Natural killer cell (primary cell): ENCODE results near the gene SLC6A8. TPM values are rescaled to one million over a fixed set of nuclear protein-coding genes. Genes with fewer than 3 reads are reported as not detected.

Experiments
- ATAC-seq, 3 donors: fragments of 150-1000 bp in 2 of 3; fragments of 200-7000 bp in 1 of 3; cut with Tn5 transposase; 1 replicate in 1 of 3; 2 replicates in 2 of 3; pipeline ENCODE4 v1.10.0; 2021; ENCODE audit warnings: mild to moderate bottlenecking in 2 of 3, moderate library complexity in 2 of 3
- DNase-seq, 2 donors: peaks; one replicate each; pipeline versions ENCODE4 v3.0.0 to v3.0.0-alpha.2; 2013 to 2021; ENCODE audit warnings: mixed read lengths in 1 of 2
- H3K27ac ChIP-seq: one replicate; pipeline ENCODE4 v1.5.1; 2013; ENCODE audit warnings: mild to moderate bottlenecking, low read length
- H3K27me3 ChIP-seq: one replicate; pipeline ENCODE4 v1.6.1; 2013; ENCODE audit warnings: low read length; ENCODE audit not compliant: control insufficient read depth, insufficient read depth
- H3K36me3 ChIP-seq: one replicate; pipeline ENCODE4 v1.6.1; 2013; ENCODE audit warnings: low read length; ENCODE audit not compliant: control insufficient read depth, insufficient read depth
- H3K4me1 ChIP-seq: one replicate; pipeline ENCODE4 v1.6.1; 2013; ENCODE audit warnings: low read length; ENCODE audit not compliant: control insufficient read depth, insufficient read depth
- H3K4me3 ChIP-seq: one replicate; pipeline ENCODE4 v1.5.1; 2013; ENCODE audit warnings: low read length
- H3K9me3 ChIP-seq: one replicate; pipeline ENCODE4 v1.6.1; 2013; ENCODE audit warnings: low read length; ENCODE audit not compliant: control insufficient read depth, insufficient read depth
- H3K27ac Mint-ChIP-seq, 2 donors: one replicate each; pipeline ENCODE4 v1.8.0; 2022; ENCODE audit warnings: mild to moderate bottlenecking in 2 of 2, mixed read lengths in 2 of 2, moderate library complexity in 1 of 2
- H3K27me3 Mint-ChIP-seq, 2 donors: one replicate each; pipeline ENCODE4 v1.8.0; 2022; ENCODE audit warnings: low read depth in 2 of 2, mixed read lengths in 2 of 2
- H3K36me3 Mint-ChIP-seq: one replicate; pipeline ENCODE4 v1.8.0; 2022; ENCODE audit warnings: mixed read lengths
- H3K4me1 Mint-ChIP-seq, 2 donors: one replicate each; pipeline ENCODE4 v1.8.0; 2022; ENCODE audit warnings: mixed read lengths in 2 of 2
- H3K4me3 Mint-ChIP-seq: one replicate; pipeline ENCODE4 v1.8.0; 2022; ENCODE audit warnings: mild to moderate bottlenecking, moderate library complexity, mixed read lengths
- H3K9me3 Mint-ChIP-seq, 2 donors: one replicate each; pipeline ENCODE4 v1.8.0; 2022; ENCODE audit warnings: mixed read lengths in 2 of 2
- WGBS: methylation state at CpG from one replicate; pipeline ENCODE4 v1.1.7; 2013; ENCODE audit warnings: missing lambda C conversion rate; ENCODE audit not compliant: insufficient coverage; 5-methylcytosine and 5-hydroxymethylcytosine counted together
- intact Hi-C: fragments of 100-400 bp; cut with micrococcal nuclease; formaldehyde crosslinking; loops from one replicate; pipeline ENCODE4 v1.14.2; 2022
- total RNA-seq, 4 donors: library from RNA; stranded (reverse); fragments of 120-200 nt in 1 of 4; gene quantifications; one replicate each; pipeline versions ENCODE4 v1.2.3 to v1.2.4, GENCODE V29; 2013 to 2022
- TF ChIP-seq, protein P1 (sequence below): fragments of 200-600 bp; IDR thresholded peaks from one replicate; pipeline ENCODE4 v1.8.0; 2022; ENCODE audit warnings: antibody characterized with exemption

The SLC6A8 gene
- total RNA-seq, 3 donors from 2014 or later (not counting 1 experiment from before 2014, with no cell fraction given), result 0.77 to 2.5 (median 1.4) TPM

DNA sequence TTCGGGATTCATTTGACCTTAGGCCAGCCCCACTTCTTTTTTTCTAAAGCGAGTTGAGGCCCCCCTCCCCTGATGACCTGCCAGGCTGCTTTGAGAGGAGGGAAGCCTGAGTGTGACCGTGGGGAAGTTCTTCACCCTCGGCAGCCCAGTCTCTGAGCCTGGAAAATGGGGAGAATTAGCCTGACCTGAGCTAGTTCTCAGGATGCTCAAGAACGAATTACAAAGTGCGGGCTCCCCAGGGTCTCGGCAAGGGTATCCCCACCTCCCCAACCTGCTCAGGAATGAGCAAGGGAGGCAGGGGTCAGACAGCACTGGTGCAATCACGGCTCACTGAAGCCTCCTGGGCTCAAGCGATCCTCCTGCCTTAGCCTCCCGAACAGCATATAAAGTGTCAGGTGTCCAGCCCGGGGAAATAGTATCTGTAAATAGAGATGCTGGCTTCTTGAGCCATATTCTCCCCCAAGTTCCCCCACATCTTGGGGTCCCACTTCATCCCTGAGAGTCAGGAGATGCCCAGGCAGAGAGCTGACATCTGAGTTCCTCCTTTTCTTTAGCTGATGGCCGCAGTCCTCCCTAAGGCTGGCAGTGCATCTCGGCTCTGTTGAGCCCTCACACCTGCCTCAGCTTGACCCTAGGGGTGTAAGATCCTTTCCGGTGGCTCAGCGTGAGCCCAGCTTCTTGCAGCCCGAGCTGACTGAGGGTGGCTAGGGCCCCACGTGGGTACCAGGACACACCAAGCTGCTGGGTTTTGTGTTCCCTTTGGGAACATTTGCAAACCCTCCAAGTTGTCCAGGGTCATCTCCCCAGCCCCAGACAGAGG, 39.2 kb upstream of the SLC6A8 start:
- Mint-ChIP-seq H3K27ac (no peak overlapping the region), H3K4me3 (no peak overlapping the region)

GRCh38 chrX:153649178-153649914, 38.4 kb upstream of the SLC6A8 start:
- Histone ChIP-seq H3K27ac (no peak overlapping the region), H3K9me3 (no peaks in the 10 kb centered on the region), H3K4me1 (peaks cover 10% of the 10 kb centered on the region), H3K27me3 (peaks cover 6% of the 10 kb centered on the region), H3K36me3 (no peaks in the 10 kb centered on the region), H3K4me3 (no peak overlapping the region)
- no peaks in the 10 kb centered on the region for H3K9me3 Mint-ChIP-seq
- no peaks in the 10 kb centered on the region for H3K4me1 Mint-ChIP-seq
- no peak overlapping the region for H3K4me3 Mint-ChIP-seq
- intact Hi-C loops, result no loop called here
- TF ChIP-seq, protein P1, sequence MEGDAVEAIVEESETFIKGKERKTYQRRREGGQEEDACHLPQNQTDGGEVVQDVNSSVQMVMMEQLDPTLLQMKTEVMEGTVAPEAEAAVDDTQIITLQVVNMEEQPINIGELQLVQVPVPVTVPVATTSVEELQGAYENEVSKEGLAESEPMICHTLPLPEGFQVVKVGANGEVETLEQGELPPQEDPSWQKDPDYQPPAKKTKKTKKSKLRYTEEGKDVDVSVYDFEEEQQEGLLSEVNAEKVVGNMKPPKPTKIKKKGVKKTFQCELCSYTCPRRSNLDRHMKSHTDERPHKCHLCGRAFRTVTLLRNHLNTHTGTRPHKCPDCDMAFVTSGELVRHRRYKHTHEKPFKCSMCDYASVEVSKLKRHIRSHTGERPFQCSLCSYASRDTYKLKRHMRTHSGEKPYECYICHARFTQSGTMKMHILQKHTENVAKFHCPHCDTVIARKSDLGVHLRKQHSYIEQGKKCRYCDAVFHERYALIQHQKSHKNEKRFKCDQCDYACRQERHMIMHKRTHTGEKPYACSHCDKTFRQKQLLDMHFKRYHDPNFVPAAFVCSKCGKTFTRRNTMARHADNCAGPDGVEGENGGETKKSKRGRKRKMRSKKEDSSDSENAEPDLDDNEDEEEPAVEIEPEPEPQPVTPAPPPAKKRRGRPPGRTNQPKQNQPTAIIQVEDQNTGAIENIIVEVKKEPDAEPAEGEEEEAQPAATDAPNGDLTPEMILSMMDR, result no peak
- 85% methylated on average over 26 of the region's 26 CpGs for WGBS
- no peak overlapping the region for H3K27ac Mint-ChIP-seq
- no peaks in the 10 kb centered on the region for H3K36me3 Mint-ChIP-seq
- peaks cover 9 to 16% of the 10 kb centered on the region in 2 donors for H3K27me3 Mint-ChIP-seq
- peak in 2 of 3 donors; percentile 46 to 50 for ATAC-seq
- peak in 1 of 2 donors; percentile 62 for DNase-seq

More for the DNA sequence above, 39.2 kb upstream of the SLC6A8 start:
- no peak for ATAC-seq
- H3K27ac ChIP-seq, result no peak overlapping the region
- intact Hi-C loops, result no loop called here
- 78% methylated on average over 16 of the region's 17 CpGs for WGBS
- no peak overlapping the region for H3K4me3 ChIP-seq
- no peaks in the 10 kb centered on the region for H3K36me3 Mint-ChIP-seq
- no peaks in the 10 kb centered on the region for H3K4me1 Mint-ChIP-seq
- peaks cover 9 to 16% of the 10 kb centered on the region in 2 donors for H3K27me3 Mint-ChIP-seq
- no peaks in the 10 kb centered on the region for H3K9me3 ChIP-seq
- H3K36me3 ChIP-seq, result no peaks in the 10 kb centered on the region
- DNase-seq, result no peak
- TF ChIP-seq, protein P1, result no peak
- H3K9me3 Mint-ChIP-seq, result no peaks in the 10 kb centered on the region
- H3K4me1 ChIP-seq, result peaks cover 14% of the 10 kb centered on the region
- peaks cover 7% of the 10 kb centered on the region for H3K27me3 ChIP-seq

DNA sequence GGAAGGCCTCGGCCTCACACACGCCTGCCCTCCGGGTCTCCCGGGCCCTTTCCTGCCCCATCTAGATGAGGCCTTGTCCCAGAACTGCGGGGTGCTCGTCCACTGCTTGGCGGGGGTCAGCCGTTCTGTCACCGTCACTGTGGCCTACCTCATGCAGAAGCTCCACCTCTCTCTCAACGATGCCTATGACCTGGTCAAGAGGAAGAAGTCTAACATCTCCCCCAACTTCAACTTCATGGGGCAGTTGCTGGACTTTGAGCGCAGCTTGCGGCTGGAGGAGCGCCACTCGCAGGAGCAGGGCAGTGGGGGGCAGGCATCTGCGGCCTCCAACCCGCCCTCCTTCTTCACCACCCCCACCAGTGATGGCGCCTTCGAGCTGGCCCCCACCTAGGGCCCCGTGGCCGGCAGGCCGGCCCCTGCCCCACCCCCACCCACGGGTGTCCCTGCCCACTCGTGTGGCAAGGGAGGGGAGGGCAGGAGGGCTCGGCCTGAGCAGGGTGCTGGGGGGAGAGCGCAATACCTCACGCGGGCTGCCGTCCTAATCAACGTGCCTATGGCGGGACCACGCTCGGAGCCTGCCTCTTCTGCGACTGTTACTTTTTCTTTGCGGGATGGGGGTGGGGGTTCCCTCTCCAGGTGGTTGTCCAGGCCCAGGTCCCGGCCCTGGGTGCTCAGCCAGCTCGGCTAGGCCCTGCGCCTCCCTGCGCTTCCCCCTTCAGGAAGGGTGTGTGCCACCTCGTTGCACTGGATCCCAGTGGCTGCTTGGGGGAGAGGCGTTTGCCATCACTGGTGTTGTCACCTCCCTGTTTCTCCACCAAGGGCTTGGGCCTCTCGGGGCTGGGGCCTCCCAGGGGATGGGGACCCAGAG, 37.6 kb upstream of the SLC6A8 start:
- peaks cover 2% of the 10 kb centered on the region for H3K27me3 ChIP-seq
- H3K9me3 ChIP-seq, result no peaks in the 10 kb centered on the region
- H3K36me3 Mint-ChIP-seq, result no peaks in the 10 kb centered on the region
- H3K4me1 ChIP-seq, result peaks cover 10% of the 10 kb centered on the region
- H3K4me1 Mint-ChIP-seq, result no peaks in the 10 kb centered on the region
- H3K9me3 Mint-ChIP-seq, result no peaks in the 10 kb centered on the region
- WGBS, result 76% methylated on average over 28 of the region's 41 CpGs
- no peak overlapping the region for H3K27ac ChIP-seq
- H3K27me3 Mint-ChIP-seq, result peaks cover 9 to 10% of the 10 kb centered on the region in 2 donors
- DNase-seq (no peak), ATAC-seq (no peak)
- H3K4me3 Mint-ChIP-seq, result no peak overlapping the region
- H3K36me3 ChIP-seq, result no peaks in the 10 kb centered on the region
- no peak overlapping the region for H3K4me3 ChIP-seq
- TF ChIP-seq, protein P1, result no peak
- intact Hi-C loops, result no loop called here
- H3K27ac Mint-ChIP-seq, result no peak overlapping the region
